Stimulated activated CD4-positive, alpha-beta T cell treated with anti-CD3 and anti-CD28 coated beads, Interleukin-1b, Interleukin-23, amount 100 ng/mL, for 1 hour (primary cell): ENCODE results near the gene BNC2.

Source experiments
- DNase-seq, 2 donors: peaks; one replicate each; pipeline ENCODE4 v3.0.0-alpha.2; 2020; ENCODE audit warnings: low read depth in 2 of 2

The BNC2 gene

GRCh38 chr9:16869131-16869881, 1.2 kb downstream of the BNC2 start:
- no peak for DNase-seq

GRCh38 chr9:16868701-16869100, 1.8 kb downstream of the BNC2 start:
- no peak for DNase-seq

GRCh38 chr9:16867576-16868311, 2.7 kb downstream of the BNC2 start:
- no peak for DNase-seq

- no peak for DNase-seq
Measured at GRCh38 chr9:16866587-16866986, 3.9 kb downstream of the BNC2 start.

- no peak for DNase-seq
Measured at GRCh38 chr9:16864649-16865434, 5.6 kb downstream of the BNC2 start.

- no peak for DNase-seq
Measured at GRCh38 chr9:16848179-16848578, 22.3 kb downstream of the BNC2 start.

GRCh38 chr9:16846986-16847385, 23.5 kb downstream of the BNC2 start:
- no peak for DNase-seq

- DNase-seq, result no peak
Measured at GRCh38 chr9:16846367-16846766, 24.1 kb downstream of the BNC2 start.

- DNase-seq, result no peak
Measured at GRCh38 chr9:16834817-16835216, 35.7 kb downstream of the BNC2 start.

- DNase-seq, result no peak
Measured at GRCh38 chr9:16833296-16833835, 37.1 kb downstream of the BNC2 start.

- DNase-seq, result no peak
Measured at GRCh38 chr9:16832101-16832500, 38.4 kb downstream of the BNC2 start.

- no peak for DNase-seq
Measured at GRCh38 chr9:16830806-16831205, 39.7 kb downstream of the BNC2 start.

- DNase-seq, result no peak
Measured at GRCh38 chr9:16828340-16829281, 41.9 kb downstream of the BNC2 start.

- DNase-seq, result no peak
Measured at GRCh38 chr9:16825971-16826625, 44.4 kb downstream of the BNC2 start.

GRCh38 chr9:16825331-16825725, 45.1 kb downstream of the BNC2 start:
- no peak for DNase-seq

- no peak for DNase-seq
Measured at GRCh38 chr9:16824545-16825330, 45.7 kb downstream of the BNC2 start.

GRCh38 chr9:16823906-16824305, 46.6 kb downstream of the BNC2 start:
- DNase-seq, result no peak

- DNase-seq, result no peak
Measured at GRCh38 chr9:16821344-16821743, 49.1 kb downstream of the BNC2 start.

GRCh38 chr9:16817514-16817913, 53.0 kb downstream of the BNC2 start:
- DNase-seq, result no peak

- DNase-seq, result no peak
Measured at GRCh38 chr9:16817002-16817401, 53.5 kb downstream of the BNC2 start.
